Fibroblast of villous mesenchyme (primary cell): Measurements from ENCODE around the gene TEDC2. TPM values are rescaled to one million over a fixed set of nuclear protein-coding genes. Genes with fewer than 3 reads are reported as not detected.

Experiments
- DNase-seq: peaks from one replicate; pipeline ENCODE4 v3.0.0-alpha.2; 2010; ENCODE audit warnings: low read depth
- H3K4me3 ChIP-seq: 2 replicates; pipeline ENCODE4 v1.5.1; 2011; ENCODE audit warnings: low read depth, mild to moderate bottlenecking, low read length
- CTCF ChIP-seq: IDR thresholded peaks from 2 replicates; pipeline ENCODE4 v1.5.1; 2012; ENCODE audit warnings: low read depth, mild to moderate bottlenecking, low read length; ENCODE audit not compliant: insufficient read depth
- total RNA-seq: library from RNA; depleted of rRNA; stranded (reverse); fragments of >200 nt; gene quantifications from 2 replicates; pipeline ENCODE4 v1.2.3, GENCODE V29; 2012

TEDC2 gene
- total RNA-seq, 1 donor = 6.9 TPM

- TF ChIP-seq CTCF = no peak
- DNase-seq = no peak
- no peak overlapping the region for H3K4me3 ChIP-seq
Measured at GRCh38 chr16:2487903-2488531, 28.1 kb downstream of the TEDC2 start.

GRCh38 chr16:2489581-2489980, 29.7 kb downstream of the TEDC2 start:
- no peak for TF ChIP-seq CTCF
- no peak overlapping the region for H3K4me3 ChIP-seq
- no peak for DNase-seq

- no peak overlapping the region for H3K4me3 ChIP-seq
- TF ChIP-seq CTCF = no peak
- no peak for DNase-seq
Measured at GRCh38 chr16:2490190-2491105, 30.5 kb downstream of the TEDC2 start.

- TF ChIP-seq CTCF = no peak
- DNase-seq = no peak
Measured at GRCh38 chr16:2492292-2492691, 32.4 kb downstream of the TEDC2 start.

GRCh38 chr16:2493605-2494004, 33.7 kb downstream of the TEDC2 start:
- no peak overlapping the region for H3K4me3 ChIP-seq
- no peak for TF ChIP-seq CTCF
- no peak for DNase-seq

More at GRCh38 chr16:2492292-2492691, 32.4 kb downstream of the TEDC2 start:
- H3K4me3 ChIP-seq = no peak overlapping the region

- no peak for DNase-seq
- no peak overlapping the region for H3K4me3 ChIP-seq
- no peak for TF ChIP-seq CTCF
Measured at GRCh38 chr16:2494616-2495015, 34.7 kb downstream of the TEDC2 start.
